Jurkat, Clone E6-1 (cell line): ENCODE data around the gene MX1.

Experiments used
- DNase-seq: peaks from one replicate; pipeline ENCODE4 v3.0.0-alpha.2; 2011; ENCODE audit warnings: low read depth, low spot score
- H3K4me3 ChIP-seq: 2 replicates; pipeline ENCODE4 v1.5.1; 2011; ENCODE audit warnings: mild to moderate bottlenecking, low read length, control low read depth, moderate library complexity

Gene MX1

DNA sequence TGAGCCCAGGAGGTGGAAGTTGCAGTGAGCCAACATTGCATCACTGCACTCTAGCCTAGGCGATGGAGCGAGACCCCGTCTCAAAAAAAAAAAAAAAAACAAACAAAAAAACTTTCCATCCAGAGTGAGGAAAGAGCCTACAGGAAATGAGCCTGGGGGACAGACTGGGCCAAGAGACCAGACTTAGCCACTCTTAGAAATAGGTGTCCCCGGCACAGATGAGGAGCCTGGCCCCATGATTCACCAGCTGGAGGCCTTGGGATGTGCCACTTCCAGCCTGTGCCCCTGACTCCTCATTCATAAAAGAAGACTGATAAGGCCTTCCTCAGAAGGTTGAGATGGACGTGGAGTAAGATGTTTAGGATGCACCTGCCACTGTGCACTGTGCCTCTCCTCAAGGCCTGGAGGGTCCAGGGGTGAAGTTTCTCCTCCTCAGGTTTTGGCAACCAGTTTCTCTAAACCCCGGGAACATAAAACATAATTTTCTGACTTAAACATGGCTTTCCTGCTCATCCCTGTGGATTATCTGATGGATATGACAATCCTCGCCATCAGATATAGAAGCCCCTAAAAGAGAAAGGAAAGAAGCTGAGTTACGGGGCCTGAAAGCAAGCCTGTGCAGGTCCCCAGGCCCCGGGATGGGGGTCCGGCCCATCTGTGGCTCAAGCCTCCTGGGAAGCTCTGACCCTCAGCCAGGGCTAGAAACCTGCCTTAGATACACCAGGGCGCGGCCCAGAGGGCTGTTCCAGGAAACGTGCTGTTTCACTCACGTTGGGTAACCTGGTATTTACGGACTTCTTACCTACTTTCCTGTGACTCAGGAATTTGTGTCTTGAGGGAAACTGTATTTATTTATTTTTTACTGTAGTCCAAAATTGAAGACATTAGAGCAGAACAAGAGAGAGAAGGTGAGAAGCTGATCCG, 26.0 kb downstream of the MX1 start:
- DNase-seq, result no peak
- no peak overlapping the region for H3K4me3 ChIP-seq

- DNase-seq, result no peak
These were observed 27.2 kb downstream of the MX1 start for GRCh38 chr21:41453198-41453597.

DNA sequence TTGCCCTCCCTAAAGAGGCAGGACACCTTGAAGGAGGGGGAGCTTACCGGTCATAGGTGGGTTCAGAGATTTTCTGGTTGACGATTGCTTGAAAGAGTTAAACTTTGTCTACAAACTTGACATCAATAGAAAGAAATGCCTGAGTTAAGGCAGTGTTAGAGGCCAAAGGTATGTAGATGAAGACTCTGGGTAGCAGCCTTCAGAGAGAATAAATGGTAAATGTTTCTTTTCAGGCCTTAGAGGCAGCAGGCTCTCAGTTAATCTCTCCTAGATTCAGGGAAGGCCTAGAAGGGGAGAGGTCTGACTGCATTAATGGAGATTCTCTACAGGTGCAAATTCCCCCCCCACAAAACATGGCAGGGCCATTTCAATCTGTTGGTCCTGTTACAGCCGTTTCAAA, 27.7 kb downstream of the MX1 start:
- no peak overlapping the region for H3K4me3 ChIP-seq
- no peak for DNase-seq

More at GRCh38 chr21:41453198-41453597, 27.2 kb downstream of the MX1 start:
- H3K4me3 ChIP-seq, result no peak overlapping the region

GRCh38 chr21:41458121-41458520, 32.1 kb downstream of the MX1 start:
- H3K4me3 ChIP-seq, result no peak overlapping the region

GRCh38 chr21:41458559-41458958, 32.5 kb downstream of the MX1 start:
- no peak overlapping the region for H3K4me3 ChIP-seq
- DNase-seq, result no peak

More at GRCh38 chr21:41458121-41458520, 32.1 kb downstream of the MX1 start:
- no peak for DNase-seq

GRCh38 chr21:41459884-41460534, 34.0 kb downstream of the MX1 start:
- no peak overlapping the region for H3K4me3 ChIP-seq
- DNase-seq, result no peak

DNA sequence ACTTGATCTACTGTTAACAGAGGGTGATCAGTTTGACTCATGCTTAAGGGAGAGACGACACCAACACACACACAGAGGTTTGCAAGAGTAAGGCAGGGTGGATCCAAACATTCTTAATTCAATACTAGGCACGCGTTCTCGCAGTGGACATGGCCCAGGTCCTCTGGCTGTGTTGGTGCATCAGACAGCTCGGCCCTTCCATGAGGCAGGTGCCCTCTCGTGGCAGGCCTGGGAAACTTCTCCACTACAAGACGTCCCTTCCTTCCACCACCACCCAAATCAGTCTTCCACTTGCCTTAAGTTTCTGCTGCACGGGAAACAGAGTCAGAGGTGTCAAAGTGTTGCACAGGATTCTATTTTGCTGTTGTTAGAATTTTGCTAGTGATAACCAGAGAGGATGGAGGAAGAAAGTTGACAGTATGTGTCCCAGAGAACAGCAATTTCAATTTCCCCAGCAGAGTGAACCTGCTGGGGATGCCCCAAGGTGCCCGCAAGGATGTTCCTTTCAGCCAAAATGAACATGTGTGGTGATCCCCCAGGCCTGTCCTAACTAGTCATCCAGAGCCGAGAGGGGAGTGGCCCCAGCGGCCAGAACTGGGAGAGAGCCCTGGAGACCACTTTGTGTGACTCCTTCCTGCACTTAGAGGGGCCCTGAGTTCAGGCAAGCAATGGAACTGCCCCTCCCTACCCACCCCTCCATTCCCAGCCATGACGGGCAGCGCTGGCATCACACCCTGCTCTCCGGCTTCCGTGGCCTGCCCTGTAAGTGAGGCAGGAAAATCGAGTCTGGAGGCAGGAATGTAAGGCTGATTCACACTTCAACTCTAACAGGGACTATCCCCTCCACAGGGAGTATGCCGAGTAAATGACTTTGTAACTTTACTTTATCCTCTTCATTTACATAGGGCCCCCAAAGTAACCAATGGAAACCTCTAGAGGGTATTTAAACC, 34.8 kb downstream of the MX1 start:
- peak; percentile 36 for DNase-seq
- no peak overlapping the region for H3K4me3 ChIP-seq

GRCh38 chr21:41465176-41465781, 39.2 kb downstream of the MX1 start:
- DNase-seq, result no peak

DNA sequence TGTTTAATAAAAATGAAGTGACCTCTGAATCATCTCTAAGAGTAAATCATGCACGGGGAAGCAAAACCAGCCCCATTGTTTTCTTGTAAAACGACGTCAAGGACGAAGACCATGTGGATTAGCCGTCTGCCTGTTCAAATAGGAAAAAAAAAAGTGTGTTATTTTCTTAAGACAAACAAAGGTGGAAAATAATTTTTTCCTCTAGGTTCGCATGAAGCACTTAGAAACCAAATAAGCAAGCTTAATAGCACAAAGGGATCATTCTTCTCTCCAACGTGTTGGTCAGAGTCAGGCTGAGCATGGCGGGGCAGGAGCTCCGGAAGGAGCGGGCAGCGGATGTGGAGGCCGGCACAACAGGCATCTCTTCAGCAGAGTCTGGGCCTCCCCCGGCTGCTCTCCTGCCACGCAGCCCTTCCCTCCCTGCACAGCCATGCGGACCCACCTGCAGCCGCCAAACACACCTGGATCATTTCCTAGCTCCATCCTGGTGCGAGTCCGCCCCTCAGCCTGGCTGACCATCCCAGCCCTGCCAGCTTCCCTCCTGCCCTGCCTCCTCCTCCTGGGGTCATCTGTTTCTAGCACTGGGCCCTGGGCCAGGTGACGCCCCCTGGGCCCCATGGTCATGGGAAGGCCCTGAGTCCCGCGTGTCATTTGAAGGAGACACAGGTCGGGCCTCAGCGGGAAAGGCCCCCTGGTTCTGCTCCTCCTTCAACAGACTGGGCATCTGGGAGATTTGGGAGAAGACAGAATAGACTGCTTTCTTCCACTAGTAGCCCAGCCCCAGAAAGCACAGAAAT, 40.2 kb downstream of the MX1 start:
- no peak overlapping the region for H3K4me3 ChIP-seq
- no peak for DNase-seq

More at GRCh38 chr21:41465176-41465781, 39.2 kb downstream of the MX1 start:
- H3K4me3 ChIP-seq, result no peak overlapping the region

DNA sequence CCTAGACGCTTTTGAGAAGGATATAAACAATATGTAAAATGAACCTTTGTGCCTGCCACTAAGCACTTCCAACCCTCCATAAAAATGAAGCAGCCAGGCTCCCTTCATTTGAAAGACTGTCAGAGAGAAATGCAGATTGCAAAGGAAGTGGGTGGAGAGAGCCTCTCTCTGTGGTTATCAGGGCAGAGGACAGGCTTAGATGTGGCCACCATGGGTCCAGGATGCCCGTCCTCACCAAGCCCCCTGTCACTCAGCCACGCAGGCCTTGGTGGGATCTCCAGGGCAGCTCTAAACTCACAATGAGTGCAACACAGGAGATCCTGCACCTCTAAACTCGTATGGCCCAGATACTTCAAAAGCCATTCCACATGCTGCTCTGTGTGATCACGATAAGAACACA, 44.0 kb downstream of the MX1 start:
- H3K4me3 ChIP-seq, result no peak overlapping the region
- DNase-seq, result no peak

GRCh38 chr21:41472753-41473548, 46.9 kb downstream of the MX1 start:
- no peak overlapping the region for H3K4me3 ChIP-seq
- DNase-seq, result no peak

GRCh38 chr21:41475714-41476420, 49.8 kb downstream of the MX1 start:
- no peak overlapping the region for H3K4me3 ChIP-seq
- DNase-seq, result no peak

- no peak overlapping the region for H3K4me3 ChIP-seq
- peak; percentile 27 for DNase-seq
These were observed 51.7 kb downstream of the MX1 start for GRCh38 chr21:41477641-41478318.

- DNase-seq, result no peak
These were observed 52.5 kb downstream of the MX1 start for GRCh38 chr21:41478319-41479177.

DNA sequence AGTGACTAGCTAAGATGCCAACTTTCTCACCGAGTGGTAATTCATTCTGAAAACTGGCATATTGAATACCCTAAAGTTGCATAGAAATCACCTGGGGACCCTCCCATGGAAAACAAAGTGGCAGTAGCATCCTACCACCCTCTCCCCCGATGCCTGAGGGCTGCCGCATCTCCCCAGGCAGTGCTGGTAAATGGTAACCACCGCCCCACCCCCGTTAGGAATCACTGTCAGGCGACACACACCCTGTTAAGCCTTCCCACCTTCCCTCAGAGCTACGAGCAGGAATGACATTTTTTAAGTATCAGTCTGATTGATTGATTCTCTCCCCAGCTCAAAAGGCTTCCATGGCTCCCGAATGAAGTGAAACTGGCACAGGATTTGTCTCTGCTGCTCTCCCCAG, 53.6 kb downstream of the MX1 start:
- no peak for DNase-seq

More at GRCh38 chr21:41478319-41479177, 52.5 kb downstream of the MX1 start:
- H3K4me3 ChIP-seq, result no peak overlapping the region

More for the DNA sequence above, 53.6 kb downstream of the MX1 start:
- no peak overlapping the region for H3K4me3 ChIP-seq
